Tibial nerve (tissue), 4 donors: ENCODE data around the gene RUNX3. TPM values are rescaled to one million over a fixed set of nuclear protein-coding genes. Genes with fewer than 3 reads are reported as not detected.

ENCODE experiments used
- DNase-seq, 2 donors: peaks; one replicate each; pipeline ENCODE4 v3.0.0-alpha.2; 2019; ENCODE audit warnings: low spot score in 2 of 2
- H3K27ac ChIP-seq, 4 donors: fragments of 200-600 bp; sonication (generic) in 3 of 4; one replicate each; pipeline ENCODE4 v1.5.1; 2017 to 2019; ENCODE audit warnings: mild to moderate bottlenecking in 1 of 4
- H3K27me3 ChIP-seq, 2 donors: fragments of 200-600 bp; sonication (generic) in 1 of 2; one replicate each; pipeline versions ENCODE4 v1.5.1 to v1.6.0; 2017 to 2019
- H3K36me3 ChIP-seq, 3 donors: fragments of 200-600 bp; sonication (generic); one replicate each; pipeline ENCODE4 v1.5.1; 2018 to 2019
- H3K4me1 ChIP-seq, 4 donors: fragments of 200-600 bp; sonication (generic) in 3 of 4; one replicate each; pipeline ENCODE4 v1.5.1; 2017 to 2019
- H3K4me3 ChIP-seq, 4 donors: fragments of 200-600 bp; sonication (generic) in 3 of 4; one replicate each; pipeline ENCODE4 v1.5.1; 2017 to 2019; ENCODE audit warnings: mild to moderate bottlenecking in 1 of 4, moderate library complexity in 1 of 4
- H3K9me3 ChIP-seq, 4 donors: fragments of 200-600 bp; sonication (generic) in 3 of 4; one replicate each; pipeline ENCODE4 v1.5.1; 2017 to 2019
- EP300 ChIP-seq, 2 donors: sonication (generic); formaldehyde crosslinking; IDR thresholded peaks; one replicate each; pipeline ENCODE4 v1.6.1; 2017; ENCODE audit warnings: antibody characterized with exemption in 2 of 2, mild to moderate bottlenecking in 1 of 2
- POLR2A ChIP-seq, 2 donors: fragments of 450-650 bp; IDR thresholded peaks; one replicate each; pipeline ENCODE4 v1.6.1; 2017; ENCODE audit warnings: antibody characterized with exemption in 2 of 2, mild to moderate bottlenecking in 2 of 2, moderate library complexity in 2 of 2
- WGBS, 2 donors: methylation state at CpG; one replicate each; pipeline ENCODE4 v1.1.5; 2018; 5-methylcytosine and 5-hydroxymethylcytosine counted together
- total RNA-seq, 4 donors: library from RNA; depleted of rRNA; stranded (reverse); fragments of >200 nt; gene quantifications; one replicate each; pipeline ENCODE4 v1.1.0, GENCODE V29; 2016
- TF ChIP-seq, protein P1 (sequence below), 5 experiments: fragments of 200-600 bp in 3 of 5; fragments of 450-650 bp in 2 of 5; sonication (generic) in 3 of 5; IDR thresholded peaks; one replicate each; pipeline ENCODE4 v1.5.1; 2016 to 2019; ENCODE audit warnings: antibody characterized with exemption in 5 of 5, mild to moderate bottlenecking in 3 of 5, moderate library complexity in 2 of 5

Gene RUNX3
- total RNA-seq, 4 donors from 2014 or later = 0.22 to 3.3 (median 1.2) TPM

DNA sequence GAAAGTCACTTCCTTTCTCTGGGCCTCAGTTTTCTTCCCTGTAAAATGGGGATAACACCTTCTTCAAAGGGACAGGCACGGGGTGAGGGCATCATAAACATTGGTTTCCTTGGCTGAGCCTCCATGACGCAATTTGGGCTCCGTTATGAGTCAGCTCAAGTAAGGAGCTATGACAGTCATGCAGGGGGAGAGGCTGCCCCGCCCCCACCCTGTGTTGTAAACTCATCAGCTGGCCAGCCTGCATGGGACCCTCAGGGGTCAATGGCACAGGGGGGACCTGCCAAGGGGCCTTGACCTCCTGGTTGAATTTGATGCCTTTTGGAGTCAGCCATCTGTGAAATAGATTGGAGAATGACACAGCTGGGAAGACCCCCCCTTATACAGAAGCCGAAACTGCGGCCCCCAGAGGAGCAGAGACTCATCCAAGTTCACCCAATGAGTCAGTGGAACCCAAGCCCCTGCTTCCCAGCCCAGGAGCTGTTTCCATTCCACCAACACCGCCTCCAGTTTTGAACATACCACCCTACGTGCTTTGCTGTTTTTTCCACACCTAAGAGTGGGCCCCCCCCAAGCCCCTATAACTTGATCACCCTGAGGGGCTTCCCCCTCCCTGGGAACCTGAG lies 36.8 kb upstream of the RUNX3 start:
- Histone ChIP-seq H3K4me1 (no peaks in the 10 kb centered on the region), H3K27ac (no peak overlapping the region), H3K36me3 (no peaks in the 10 kb centered on the region), H3K9me3 (no peaks in the 10 kb centered on the region), H3K27me3 (peaks cover 0 to 37% of the 10 kb centered on the region in 2 donors), H3K4me3 (no peak overlapping the region)
- whole genome bisulfite sequencing, 2 donors = 59 to 60% methylated on average over 8 of the region's 8 CpGs
- TF ChIP-seq EP300 (IDR thresholded peaks at IDR 0.05) = no peak
- TF ChIP-seq, protein P1, sequence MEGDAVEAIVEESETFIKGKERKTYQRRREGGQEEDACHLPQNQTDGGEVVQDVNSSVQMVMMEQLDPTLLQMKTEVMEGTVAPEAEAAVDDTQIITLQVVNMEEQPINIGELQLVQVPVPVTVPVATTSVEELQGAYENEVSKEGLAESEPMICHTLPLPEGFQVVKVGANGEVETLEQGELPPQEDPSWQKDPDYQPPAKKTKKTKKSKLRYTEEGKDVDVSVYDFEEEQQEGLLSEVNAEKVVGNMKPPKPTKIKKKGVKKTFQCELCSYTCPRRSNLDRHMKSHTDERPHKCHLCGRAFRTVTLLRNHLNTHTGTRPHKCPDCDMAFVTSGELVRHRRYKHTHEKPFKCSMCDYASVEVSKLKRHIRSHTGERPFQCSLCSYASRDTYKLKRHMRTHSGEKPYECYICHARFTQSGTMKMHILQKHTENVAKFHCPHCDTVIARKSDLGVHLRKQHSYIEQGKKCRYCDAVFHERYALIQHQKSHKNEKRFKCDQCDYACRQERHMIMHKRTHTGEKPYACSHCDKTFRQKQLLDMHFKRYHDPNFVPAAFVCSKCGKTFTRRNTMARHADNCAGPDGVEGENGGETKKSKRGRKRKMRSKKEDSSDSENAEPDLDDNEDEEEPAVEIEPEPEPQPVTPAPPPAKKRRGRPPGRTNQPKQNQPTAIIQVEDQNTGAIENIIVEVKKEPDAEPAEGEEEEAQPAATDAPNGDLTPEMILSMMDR (IDR thresholded peaks at IDR 0.05) = no peak
- TF ChIP-seq POLR2A (IDR thresholded peaks at IDR 0.05) = no peak
- no peak for DNase-seq

DNA sequence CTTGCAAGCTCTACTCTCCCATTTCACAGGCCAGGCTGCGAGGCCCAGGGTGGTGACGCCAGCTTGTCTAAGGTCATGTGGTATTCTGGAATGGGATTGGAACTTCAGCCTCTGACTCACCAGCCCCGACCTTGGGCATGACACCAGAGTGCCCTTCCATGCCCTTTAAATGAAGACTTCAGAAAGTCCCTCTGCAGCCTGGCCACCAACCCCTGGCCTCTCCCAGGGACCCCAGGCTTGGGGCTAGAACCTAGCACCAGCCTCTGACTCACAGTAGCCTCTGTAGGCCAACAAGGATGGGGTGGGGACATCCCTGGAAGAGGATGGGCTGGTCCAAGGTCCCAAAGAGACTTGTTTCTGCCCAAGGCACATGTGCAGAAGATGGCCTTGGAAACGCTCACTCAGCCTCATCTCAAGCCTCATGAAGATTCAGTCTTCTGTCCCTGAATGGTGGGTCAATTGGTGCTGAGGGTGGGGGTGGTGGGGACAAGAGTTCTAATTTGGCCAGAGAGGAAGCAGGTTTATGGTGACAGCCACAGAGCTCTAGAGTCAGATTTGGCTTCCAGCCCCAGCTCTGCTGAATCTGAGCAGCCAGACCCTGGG lies 36.1 kb upstream of the RUNX3 start:
- Histone ChIP-seq H3K4me3 (no peak overlapping the region), H3K4me1 (no peaks in the 10 kb centered on the region), H3K27ac (no peak overlapping the region), H3K36me3 (no peaks in the 10 kb centered on the region), H3K9me3 (no peaks in the 10 kb centered on the region), H3K27me3 (peaks cover 0 to 38% of the 10 kb centered on the region in 2 donors)
- no peak for DNase-seq
- no peak for TF ChIP-seq POLR2A (IDR thresholded peaks at IDR 0.05)
- no peak for TF ChIP-seq EP300 (IDR thresholded peaks at IDR 0.05)
- TF ChIP-seq, protein P1 (IDR thresholded peaks at IDR 0.05) = no peak
- WGBS, 2 donors = 66 to 82% methylated on average over 3 to 4 of the region's 4 CpGs

DNA sequence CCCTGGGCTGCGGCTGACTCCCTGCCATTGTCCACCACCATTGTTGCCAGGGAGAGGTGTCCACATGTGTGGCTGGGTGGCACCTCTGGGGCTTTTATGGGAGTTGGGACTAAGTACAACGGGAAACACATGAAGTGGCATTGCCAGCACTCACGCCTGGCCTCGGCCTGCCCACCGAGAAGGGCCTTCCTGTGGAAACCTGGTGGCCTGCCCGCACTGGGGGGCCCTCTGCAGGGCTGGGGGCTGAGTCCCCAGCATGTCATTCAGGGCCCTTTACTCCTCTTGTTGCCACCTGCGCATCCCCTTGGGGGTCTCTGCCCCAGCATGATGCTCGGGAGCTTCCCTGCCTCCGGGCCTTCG lies 35.5 kb upstream of the RUNX3 start:
- Histone ChIP-seq H3K36me3 (no peaks in the 10 kb centered on the region), H3K4me3 (peak overlapping the region in 1 of 4 donors; percentile 3), H3K27ac (peak overlapping the region in 1 of 4 donors; percentile 75), H3K4me1 (no peaks in the 10 kb centered on the region), H3K27me3 (peaks cover 0 to 45% of the 10 kb centered on the region in 2 donors), H3K9me3 (no peaks in the 10 kb centered on the region)
- 88 to 96% methylated on average over 8 to 10 of the region's 10 CpGs for WGBS, 2 donors
- DNase-seq = no peak
- no peak for TF ChIP-seq EP300 (IDR thresholded peaks at IDR 0.05)
- TF ChIP-seq, protein P1 (IDR thresholded peaks at IDR 0.05) = no peak
- TF ChIP-seq POLR2A (IDR thresholded peaks at IDR 0.05) = no peak

DNA sequence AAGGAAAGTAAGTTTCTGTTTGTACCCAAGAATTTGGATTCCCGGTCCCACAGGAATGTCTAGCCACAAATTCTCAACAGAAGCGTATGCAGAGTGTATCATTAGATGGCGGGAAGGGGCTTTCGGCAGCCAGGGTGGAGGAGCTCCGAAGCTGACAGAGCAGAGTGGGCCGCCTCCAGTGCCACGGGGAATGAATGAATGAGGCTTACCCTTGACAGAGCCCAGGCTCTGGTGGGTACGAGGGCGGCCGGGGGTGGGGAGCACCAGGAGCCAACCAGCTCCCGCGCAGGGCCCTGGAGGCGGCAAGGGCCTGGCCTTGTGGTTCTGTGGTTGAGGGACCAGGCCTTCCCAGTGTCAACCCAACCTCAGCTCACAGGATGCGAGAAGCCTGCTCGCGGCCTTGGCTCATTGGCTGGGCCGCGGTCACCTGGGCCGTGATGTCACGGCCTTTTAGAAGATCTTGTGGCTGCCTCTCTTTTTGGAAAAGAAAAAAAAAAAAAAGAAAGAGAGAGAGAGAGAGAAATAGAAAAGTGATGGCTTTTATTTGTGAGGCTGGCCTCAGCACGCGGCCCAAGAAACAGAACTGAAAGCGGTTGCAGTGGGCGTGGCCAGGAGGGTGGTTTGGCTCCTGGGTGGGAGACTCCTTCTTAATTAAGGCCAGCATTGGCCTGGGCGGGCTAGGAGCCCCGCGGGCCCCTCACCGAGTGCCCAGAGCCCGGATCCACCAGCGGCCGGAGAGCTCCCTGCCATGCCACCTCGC lies 34.9 kb upstream of the RUNX3 start:
- no peak for DNase-seq
- Histone ChIP-seq H3K36me3 (no peaks in the 10 kb centered on the region), H3K27me3 (peaks cover 0 to 48% of the 10 kb centered on the region in 2 donors), H3K9me3 (no peaks in the 10 kb centered on the region), H3K4me1 (no peaks in the 10 kb centered on the region), H3K27ac (peak overlapping the region in 1 of 4 donors; percentile 75), H3K4me3 (peak overlapping the region in 1 of 4 donors; percentile 23)
- WGBS, 2 donors = 80 to 84% methylated on average over 32 of the region's 32 CpGs
- TF ChIP-seq EP300 (IDR thresholded peaks at IDR 0.05) = no peak
- TF ChIP-seq POLR2A (IDR thresholded peaks at IDR 0.05) = no peak

DNA sequence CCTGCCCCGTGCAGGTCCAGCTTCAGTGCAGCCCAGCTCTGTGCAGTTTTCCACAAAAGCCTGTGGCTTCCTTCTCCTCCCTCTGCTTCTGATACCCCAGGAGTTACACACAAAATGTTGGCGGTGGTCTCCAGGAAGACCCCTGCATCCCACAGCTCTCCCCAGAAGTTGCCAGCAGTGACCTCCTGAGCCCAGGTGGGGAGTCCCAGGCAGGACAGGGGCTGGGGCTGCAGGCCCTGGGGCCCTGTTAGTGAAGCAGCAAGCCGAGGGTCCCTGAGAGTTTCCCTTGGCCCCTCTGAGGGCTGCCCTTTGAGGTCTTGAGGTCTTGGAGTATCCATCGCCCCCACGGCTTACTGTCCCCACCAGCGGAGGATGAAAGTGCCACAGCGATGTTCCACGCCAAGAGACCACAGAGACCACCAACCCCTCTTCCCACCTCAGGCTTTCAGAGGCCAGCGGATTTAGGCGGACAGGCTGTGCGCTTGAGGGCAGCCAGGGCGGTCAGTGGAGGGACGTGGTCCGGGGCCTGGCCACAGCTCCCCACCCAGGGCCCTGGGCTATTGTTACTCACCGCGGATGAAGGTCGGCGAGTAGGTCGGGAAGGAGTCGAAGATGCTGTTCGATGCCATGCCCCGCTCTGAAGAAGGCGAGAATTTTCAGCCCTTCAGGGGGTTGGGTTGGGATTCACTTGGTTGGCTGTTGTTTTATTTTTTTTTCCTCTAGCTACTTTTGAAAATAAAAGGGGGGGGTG lies 34.0 kb upstream of the RUNX3 start:
- DNase-seq = no peak
- 82 to 88% methylated on average over 23 of the region's 23 CpGs for WGBS, 2 donors
- no peaks in the 10 kb centered on the region for H3K9me3 ChIP-seq
- TF ChIP-seq POLR2A (IDR thresholded peaks at IDR 0.05) (no peak), EP300 (IDR thresholded peaks at IDR 0.05) (no peak)
- TF ChIP-seq, protein P1 (IDR thresholded peaks at IDR 0.05) = no peak
- no peaks in the 10 kb centered on the region for H3K36me3 ChIP-seq
- H3K4me3 ChIP-seq = peak overlapping the region in 1 of 4 donors; percentile 23
- H3K4me1 ChIP-seq = no peaks in the 10 kb centered on the region
- H3K27ac ChIP-seq = peak overlapping the region in 1 of 4 donors; percentile 62
- peaks cover 0 to 43% of the 10 kb centered on the region in 2 donors for H3K27me3 ChIP-seq
